Hepatocyte (in vitro differentiated cells): ENCODE data around the gene PTPRZ1.

Experiments
- EZH2phosphoT487 ChIP-seq: fragments of 200-600 bp; sonication (generic); IDR thresholded peaks from one replicate; pipeline ENCODE4 v1.6.1; 2018; ENCODE audit warnings: antibody characterized with exemption, mild to moderate bottlenecking, low read depth, moderate library complexity; ENCODE audit not compliant: unreplicated experiment, severe bottlenecking
- TF ChIP-seq, protein P1 (sequence below): fragments of 200-600 bp; sonication (generic); IDR thresholded peaks from 2 replicates; pipeline ENCODE4 v1.5.1; 2016; ENCODE audit warnings: antibody characterized with exemption, mild to moderate bottlenecking; ENCODE audit not compliant: poor library complexity

DNA sequence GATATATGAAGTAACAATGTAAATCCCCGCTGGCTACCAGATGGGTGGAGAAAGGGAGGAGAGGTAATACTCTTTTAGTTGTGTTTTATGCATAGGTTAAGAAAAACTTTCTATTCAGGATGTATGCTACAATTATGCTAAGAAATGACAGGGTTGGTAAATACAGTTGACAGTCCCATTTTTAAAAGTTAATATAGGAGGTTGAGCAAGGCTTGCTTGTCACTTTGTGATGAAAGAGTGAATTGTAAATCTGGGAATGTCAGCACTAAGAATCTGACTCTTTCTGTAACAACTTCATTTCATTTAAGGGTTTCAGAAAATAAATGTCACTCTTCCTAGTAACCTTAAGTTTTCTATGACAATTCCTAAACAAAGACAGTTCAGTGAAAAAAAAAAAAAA lies 59.8 kb downstream of the PTPRZ1 start:
- TF ChIP-seq, protein P1, sequence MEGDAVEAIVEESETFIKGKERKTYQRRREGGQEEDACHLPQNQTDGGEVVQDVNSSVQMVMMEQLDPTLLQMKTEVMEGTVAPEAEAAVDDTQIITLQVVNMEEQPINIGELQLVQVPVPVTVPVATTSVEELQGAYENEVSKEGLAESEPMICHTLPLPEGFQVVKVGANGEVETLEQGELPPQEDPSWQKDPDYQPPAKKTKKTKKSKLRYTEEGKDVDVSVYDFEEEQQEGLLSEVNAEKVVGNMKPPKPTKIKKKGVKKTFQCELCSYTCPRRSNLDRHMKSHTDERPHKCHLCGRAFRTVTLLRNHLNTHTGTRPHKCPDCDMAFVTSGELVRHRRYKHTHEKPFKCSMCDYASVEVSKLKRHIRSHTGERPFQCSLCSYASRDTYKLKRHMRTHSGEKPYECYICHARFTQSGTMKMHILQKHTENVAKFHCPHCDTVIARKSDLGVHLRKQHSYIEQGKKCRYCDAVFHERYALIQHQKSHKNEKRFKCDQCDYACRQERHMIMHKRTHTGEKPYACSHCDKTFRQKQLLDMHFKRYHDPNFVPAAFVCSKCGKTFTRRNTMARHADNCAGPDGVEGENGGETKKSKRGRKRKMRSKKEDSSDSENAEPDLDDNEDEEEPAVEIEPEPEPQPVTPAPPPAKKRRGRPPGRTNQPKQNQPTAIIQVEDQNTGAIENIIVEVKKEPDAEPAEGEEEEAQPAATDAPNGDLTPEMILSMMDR: no peak
- TF ChIP-seq EZH2phosphoT487: no peak
